Activated T-cell treated with anti-CD3 and anti-CD28 coated beads for 24 hours (primary cell): ENCODE results near the gene ADIPOR1.
A peak's percentile ranks its signal among the peaks of the same experiment; 100 is the strongest.
"Not testable (repeated sequence)": the region's sequence is repeated elsewhere in the genome, so short reads cannot be mapped to it uniquely, and the experiment has no call there.

Source experiments
- DNase-seq: peaks from one replicate; pipeline ENCODE4 v3.0.0-alpha.2; 2020; ENCODE audit warnings: low read depth

ADIPOR1 gene, protein sequence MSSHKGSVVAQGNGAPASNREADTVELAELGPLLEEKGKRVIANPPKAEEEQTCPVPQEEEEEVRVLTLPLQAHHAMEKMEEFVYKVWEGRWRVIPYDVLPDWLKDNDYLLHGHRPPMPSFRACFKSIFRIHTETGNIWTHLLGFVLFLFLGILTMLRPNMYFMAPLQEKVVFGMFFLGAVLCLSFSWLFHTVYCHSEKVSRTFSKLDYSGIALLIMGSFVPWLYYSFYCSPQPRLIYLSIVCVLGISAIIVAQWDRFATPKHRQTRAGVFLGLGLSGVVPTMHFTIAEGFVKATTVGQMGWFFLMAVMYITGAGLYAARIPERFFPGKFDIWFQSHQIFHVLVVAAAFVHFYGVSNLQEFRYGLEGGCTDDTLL

DNA sequence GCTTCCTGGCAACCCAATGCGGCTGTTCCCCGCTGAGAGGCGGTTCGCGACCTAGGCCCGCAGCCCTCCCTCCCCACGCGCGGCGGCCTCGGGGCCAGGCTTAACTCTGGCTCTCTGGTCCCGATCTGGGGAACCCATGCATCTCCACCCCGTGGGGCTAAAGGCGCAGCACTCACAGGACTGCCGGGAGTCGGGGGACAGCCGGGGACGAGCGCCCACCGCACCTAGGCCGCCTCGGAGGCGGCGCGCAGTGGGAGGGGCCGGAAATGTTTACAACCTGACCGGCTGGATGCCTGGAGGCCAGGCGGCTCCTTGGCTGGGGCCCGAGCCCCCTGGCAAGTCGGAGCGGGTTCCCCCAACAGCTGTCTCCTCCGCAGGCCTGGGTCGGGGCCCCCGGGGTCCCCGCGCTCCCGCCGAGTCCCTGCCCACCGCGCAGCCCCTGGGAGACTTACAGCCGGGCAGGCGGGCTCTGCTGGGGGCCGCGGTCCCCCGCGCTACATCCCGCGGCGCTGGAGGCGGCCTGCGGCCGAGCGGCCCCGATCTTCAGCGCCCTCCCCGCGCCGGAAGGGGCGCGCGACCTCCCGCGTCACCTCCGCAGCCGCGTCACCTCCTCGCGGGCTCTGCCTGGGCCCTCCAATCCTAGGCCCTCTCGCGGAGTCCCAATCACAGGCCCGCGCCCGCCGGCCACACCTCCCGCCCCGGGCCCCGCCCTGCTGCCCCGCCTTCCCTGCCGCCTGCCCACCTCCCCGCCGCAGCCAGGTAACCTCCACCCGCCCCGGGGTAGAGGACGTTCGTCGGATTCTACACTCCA, at the start of gene ADIPOR1:
Gene ADIPOR1, minus strand, starts transcription at position 580 of the 811 bp plus-strand sequence. CDS start 7,242 bp downstream, outside the sequence.
- DNase-seq = peak; percentile 89

DNA sequence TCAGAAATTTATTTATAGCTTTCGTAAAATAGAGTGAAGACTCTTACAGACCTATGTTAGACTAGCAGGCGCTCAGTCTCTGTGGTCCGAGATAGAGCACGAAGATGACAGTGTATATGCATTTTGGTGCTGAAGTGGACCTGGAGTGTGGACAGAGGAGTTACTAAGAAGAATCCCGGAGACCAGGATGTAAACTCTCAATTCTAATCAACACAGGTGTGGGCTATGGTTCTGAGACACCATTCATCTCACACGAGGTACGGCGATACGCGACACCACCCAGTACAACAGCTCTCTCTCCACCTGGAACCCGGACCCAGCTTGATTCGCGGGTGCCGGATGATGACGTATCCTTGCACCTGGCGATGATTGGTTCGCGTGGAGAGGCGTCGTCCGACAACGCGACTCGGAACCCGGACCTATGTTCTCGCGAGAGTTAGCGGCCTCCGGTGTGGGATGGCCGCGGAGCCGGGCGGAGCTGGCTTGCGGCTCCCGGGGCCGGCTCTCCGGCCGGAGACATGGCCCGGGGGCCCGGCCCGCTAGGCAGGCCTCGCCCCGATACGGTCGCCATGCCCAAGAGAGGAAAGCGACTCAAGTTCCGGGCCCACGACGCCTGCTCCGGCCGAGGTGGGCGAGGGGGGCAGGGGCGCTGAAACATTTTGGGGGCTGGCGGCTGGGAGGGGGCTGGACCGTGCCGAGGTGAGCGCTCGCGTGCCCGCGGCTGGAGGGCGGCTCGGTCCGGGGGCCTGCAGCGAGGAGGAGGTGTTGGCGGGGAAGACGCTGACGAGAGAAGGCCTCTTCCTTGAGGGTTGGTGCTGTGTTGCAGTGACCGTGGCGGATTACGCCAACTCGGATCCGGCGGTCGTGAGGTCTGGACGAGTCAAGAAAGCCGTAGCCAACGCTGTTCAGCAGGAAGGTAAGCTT, 49.1 kb upstream of the ADIPOR1 start, which contains the start of gene TMEM183A:
Gene TMEM183A, plus strand, starts transcription at position 427 of the 924 bp plus-strand sequence. Its CDS starts 92 bp downstream, at position 519.
- peak; percentile 96 for DNase-seq

DNA sequence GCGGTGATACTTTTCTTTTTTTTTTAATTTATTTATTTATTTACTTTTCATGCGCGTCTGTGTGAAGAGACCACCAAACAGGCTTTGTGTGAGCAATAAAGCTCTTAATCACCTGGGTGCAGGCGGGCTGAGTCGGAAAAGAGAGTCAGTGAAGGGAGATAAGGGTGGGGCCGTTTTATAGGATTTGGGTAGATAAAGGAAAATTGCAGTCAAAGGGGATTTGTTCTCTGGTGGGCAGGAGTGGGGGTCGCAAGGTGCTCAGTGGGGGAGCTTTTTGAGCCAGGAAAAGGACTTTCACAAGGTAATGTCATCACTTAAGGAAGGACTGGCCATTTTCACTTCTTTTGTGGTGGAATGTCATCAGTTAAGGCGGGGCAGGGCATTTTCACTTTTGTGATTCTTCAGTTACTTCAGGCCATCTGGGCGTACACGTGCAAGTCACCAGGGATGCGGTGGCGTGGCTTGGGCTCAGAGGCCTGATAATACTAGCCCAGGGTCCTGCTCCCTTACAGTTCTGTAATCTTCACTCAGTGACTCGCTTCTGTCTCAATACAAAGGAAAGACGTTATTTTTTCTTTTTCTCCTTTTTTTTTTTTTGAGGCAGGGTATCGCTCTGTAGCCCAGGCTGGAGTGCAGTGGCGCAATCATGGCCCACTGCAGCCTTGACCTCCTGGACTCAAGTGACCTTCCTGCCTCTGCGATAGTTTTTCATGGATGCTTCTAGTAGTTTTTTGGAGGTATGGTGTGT, 47.5 kb upstream of the ADIPOR1 start:
- not testable (repeated sequence) for DNase-seq

DNA sequence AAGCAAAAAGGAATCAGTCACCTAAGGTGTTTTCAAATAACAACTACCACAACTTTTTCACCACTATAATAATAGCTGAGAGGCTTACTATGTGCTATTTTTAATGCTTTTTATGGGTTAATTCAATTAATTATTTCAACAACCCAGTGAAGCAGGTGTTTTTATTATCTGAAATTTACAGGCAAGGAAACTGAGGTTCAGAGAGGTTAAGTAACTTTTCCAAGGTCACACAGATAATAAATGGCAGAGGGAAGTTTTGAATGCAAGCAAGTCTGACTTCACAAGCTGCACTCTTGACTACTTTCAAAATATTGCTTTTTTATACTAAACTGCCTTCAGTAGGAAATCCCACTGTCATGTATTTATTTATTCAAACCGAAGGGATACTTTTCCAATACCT, 44.8 kb upstream of the ADIPOR1 start:
- DNase-seq = no peak

DNA sequence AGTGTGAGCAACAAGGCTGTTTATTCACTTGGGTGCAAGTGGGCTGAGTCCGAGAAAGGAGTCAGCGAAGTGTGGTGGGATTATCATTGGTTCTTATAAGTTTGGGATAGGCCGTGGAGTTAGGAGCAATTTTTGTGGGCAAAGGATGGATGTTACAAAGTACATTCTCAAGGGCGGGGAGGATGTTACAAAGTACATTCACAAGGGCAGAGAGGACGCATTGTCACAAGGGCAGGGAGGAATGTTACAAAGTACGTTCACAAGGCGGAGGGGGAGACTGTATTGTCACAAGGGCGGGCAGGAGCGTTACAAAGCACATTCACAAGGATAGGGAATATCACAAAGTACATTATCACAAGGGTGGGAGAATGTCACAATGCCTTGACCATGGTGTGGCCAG, 43.9 kb upstream of the ADIPOR1 start:
- no peak for DNase-seq

DNA sequence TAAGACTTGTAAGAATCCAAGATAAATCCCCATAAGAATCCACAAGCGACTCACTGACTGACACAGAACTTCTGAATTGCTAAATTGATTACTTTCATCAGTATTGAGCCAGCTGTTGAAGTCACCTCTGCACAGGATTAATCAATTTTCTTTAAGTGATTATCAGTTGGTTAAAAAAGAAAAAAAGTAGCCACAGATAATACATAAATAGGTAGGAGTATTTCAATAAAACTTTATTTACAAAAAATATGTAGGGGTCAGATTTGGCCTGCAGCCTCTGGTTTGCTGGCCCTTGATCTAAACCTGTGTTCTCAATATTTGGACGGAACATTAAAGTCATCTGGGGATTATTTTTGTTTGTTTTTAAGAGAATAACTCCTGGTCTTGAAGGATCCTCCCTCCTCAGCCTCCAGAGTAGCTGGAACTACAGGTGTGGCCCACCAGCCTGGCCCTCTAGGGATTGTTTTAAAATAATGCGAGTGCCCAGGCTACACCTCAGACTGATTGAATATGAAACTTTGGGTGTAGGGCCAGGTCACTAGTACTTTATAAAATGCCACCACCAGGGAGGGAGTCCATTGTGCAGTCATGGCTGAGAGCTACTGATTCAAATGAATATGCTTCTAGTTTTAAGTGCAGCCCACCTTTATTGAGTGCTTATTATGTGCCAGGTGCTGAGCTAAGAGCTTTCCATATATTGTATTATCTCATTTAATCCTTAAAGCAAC, 42.3 kb upstream of the ADIPOR1 start:
- no peak for DNase-seq

DNA sequence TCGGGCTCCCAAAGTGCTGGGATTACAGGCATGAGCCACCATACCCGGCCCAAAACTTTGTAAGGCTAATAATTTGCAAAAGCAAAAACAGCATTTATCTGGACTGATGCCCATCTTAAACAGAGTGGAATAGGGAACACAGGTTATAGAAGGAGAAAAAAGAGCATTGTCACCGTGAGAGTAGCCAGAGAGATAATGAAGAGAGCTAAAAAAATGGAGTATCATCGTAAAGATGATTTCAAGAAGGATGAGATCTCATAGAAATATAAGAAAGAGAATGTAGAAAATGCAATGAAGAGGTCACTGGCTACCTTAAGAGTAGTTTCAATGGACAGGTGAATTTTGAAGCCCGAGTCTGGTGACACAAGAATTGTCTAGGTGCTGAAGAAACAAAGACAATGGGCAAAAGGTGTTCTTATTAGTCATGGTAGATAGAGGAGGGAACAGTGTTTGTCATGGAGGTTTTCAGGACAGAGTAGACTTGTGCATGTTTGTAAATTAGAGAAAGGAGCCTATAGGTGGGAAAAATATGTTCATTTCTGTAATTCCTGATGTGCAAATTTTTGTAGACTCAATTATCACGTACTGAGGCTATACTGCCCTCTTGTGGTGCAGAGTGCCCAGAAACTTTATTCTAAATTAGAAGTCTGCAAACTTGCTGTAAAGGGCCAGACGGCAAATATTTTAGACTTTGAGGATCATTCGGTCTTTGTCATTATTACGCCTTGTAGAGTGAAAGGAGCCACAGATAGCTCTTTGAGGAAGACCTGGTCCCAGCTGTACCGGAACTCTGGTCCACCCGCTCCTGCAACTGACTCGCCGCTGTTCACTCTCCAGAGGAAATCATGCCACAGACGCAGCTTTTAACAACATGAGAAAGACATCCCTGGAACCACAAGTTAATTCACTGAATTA, 41.0 kb upstream of the ADIPOR1 start:
- peak; percentile 48 for DNase-seq

DNA sequence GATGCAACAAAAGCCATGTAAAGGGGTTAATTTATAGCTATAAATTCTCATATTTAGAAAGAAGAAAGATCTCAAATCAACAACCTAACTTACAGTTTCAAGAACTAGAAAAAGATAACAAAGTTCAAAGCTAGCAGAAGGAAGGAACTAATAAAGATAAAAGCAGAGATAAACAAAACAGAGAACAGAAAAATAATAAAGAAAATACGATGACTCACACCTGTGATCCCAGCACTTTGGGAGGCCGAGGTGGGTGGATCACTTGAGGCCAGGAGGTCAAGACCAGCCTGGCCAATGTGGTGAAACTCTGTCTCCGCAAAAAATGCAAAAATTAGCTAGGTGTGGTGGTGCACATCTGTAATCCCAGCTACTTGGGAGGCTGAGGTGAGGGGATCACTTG, 36.6 kb upstream of the ADIPOR1 start:
- DNase-seq = no peak

DNA sequence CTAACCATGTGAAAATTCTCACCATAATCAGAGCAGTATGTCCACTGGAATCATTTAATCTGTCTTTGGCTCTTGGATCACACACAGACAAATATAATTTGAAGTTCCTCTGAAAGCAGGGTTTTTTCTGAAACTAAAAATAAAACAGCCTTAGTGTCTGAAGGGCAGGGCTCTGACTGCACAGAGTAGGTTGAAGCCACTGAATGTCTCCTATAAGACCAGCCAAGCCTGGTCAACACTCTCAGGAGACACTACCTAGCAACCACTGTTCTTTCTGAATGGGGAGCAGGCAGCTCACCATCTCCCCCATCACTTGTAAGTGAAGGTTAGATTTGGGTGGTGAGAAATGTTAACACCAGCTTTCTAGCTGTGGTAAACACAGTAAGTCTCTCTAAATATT, 33.0 kb upstream of the ADIPOR1 start:
- no peak for DNase-seq

DNA sequence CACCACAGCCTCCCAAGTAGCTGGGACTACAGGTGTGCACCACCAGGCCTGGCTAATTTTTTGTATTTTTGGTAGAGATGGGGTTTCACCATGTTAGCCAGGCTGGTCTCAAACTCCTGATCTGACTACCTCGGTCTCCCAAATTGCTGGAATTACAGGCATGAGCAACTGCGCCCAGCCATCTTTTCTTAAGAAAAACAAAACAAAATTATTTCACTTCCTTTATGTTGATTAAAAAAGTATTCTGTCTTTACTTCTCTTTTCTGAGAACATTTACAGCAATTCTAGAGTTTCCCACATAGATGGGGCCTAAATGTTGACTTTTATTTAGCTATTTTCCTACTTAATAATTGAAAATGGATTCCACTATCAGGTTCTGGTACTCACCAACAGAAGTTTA, 31.8 kb upstream of the ADIPOR1 start:
- DNase-seq = no peak

DNA sequence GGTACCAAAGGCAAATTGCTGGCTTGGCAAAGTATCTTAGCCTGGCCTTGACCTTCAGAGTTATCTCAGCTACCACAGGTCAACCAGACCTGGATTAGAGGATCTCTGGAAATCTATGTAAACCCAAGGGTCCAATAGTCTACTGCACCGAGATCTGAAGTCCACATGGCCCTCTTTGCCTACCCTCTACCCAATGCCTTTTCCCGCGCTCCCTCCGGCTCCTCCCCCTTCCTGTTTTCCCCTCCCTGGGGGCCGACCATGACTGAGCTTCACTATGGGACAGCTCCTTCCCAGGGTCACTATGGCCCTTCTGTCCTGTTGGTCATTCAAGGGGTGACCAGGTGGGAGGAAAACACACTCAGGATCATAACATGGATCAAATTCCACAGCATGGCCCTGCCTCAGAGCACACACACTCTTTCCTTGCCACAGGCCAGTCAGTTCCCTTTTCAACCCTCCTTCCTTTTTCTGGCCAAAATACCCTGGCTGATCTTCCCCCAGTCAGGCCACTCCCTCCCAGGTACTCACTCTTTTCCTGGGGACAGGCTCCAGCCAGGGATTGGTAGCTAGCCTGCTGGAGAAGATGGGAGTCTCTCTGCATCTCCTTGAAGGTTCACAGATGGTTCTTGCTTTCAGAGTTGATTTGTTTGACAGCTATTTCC, 29.9 kb upstream of the ADIPOR1 start:
- no peak for DNase-seq

DNA sequence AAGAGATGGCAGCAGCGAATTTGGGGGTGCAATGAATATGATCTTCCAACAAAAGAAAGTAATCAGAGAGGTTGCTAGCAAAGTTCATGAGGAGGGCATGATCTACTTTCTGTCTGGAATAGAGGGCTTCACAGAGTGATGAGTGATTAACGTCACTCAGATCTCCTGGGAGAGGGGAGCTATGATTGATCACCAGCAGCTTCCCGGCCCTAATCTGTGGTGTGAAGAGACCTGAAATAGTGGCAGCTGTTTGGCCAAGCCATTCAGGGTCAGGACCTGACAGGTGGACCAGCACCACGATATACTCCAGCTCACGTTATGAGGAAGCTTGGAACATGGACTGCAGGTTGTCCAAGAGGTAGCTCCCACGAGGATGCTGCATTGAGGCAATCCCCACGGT, 29.1 kb upstream of the ADIPOR1 start:
- DNase-seq = no peak

DNA sequence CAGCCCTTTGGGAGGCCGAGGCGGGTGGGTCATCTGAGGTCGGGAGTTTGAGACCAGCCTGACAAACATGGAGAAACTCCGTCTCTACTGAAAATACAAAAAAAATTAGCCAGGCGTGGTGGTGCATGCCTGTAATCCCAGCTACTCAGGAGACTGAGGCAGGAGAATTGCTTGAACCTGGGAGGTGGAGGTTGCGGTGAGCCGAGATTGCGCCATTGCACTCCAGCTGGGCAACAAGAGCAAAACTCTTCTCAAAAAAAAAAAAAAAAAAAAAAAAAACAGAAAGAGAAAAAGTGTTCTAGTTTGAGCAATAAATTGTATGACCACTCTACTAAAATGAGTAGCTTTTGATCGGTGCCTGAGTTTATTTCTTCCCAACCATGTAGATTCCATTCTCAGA, 28.0 kb upstream of the ADIPOR1 start:
- DNase-seq = not testable (repeated sequence)

DNA sequence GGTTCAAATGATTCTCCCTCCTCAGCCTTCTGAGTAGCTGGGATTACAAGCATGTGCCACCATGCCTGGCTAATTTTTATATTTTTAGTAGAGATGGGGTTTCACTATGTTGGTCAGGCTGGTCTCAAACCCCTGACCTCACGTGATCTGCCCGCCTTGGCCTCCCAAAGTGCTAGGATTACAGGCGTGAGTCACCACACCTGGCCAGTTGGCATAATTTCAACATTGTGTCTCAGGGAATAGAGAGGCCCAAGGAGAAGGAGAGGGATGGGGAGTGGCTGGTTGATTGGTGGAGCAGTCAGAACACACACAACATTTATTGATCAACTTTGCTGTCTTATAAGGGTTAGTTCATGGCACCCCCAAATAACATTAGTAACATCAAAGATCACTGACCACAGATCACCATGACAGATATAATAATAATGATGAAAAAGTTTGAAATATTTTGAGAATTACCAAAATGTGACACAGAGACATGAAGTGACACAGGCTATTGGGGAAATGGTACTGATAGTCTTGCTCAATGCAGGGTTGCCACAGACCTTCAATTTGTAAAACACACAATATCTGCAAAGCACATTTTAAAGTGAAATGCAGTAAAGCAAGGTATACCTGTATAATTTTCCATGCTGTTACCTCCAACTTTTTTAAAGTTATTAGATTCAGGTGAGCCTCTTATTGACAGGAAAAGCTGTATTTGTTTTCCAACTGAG, 24.8 kb upstream of the ADIPOR1 start:
- DNase-seq = no peak

DNA sequence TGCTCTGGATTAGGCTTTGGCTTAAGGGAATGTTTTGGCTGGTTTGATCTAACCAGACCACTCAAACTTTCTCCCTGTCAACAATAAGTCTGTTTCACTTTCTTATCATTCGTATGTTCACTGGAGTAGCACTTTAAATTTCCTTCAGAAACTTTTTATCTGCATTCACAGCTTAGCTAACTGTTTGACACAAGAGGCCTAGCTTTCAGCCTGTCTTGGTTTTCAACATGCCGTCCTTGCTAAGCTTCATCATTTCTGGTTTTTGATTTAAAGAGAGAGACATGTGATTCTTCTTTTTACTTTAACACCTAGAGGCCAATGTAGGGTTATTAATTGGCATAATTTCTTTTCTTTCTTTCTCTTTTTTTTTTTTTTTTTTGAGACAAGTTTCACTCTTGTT, 23.8 kb upstream of the ADIPOR1 start:
- DNase-seq = no peak

DNA sequence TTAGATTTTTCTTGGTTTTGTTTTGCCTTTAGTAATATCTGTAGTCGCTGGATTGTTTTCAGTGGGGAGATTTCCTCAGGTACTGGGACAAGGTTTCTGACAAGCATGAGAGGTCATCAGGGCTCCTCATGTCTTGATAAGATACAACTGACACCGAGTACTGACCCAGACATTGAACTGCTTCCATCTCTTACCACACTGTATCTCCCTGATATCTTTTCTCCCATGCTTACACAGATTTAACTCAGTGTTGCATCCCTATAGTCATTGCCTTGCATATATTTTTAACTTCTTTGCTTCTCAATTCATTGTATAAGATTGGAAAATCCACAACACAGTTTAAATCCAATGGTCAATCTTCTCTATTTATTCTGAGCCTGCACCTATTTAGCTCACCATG, 21.3 kb upstream of the ADIPOR1 start:
- no peak for DNase-seq

DNA sequence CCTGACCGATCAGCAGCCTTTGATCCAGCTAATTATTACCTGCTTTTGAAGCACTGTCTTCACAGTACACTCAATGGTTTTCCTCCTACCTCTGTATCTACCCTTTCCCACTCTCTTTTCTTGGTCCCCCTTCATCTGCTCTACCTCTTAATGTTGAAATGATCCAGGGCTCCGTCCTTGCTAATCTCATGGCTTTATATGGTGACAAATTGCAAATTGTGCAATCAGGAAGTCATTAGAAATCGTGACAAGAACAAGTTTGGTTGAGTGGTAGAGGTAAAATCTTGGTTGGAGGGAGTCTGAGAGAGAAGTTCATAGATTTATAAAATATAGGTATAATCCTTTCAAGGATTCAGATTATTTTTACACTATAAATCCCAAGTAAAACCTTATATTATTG, 18.5 kb upstream of the ADIPOR1 start:
- no peak for DNase-seq

DNA sequence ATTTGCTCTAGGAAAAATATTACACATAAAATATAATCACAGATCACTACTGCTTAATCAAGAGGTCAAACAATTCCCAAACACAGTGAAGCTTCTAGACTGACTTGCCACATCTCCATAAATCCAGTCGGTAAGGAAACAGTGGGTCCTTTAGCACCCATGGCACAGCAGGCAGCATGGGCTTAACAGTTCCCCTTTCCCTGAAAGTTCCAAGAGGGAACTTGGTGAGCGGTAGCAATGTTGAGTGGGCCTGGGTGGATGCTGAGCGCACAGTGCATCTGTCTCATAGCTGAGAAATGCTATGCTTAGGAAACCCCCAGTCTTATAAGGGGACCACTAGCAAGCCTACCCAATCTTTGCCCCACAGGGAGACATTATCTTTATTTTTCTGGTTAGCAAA, 16.7 kb upstream of the ADIPOR1 start:
- no peak for DNase-seq
